WTC11 (cell line): ENCODE data around the gene GNRHR.

Experiments used
- SMAD3 ChIP-seq: sonication (generic); formaldehyde crosslinking; IDR thresholded peaks from 2 replicates; pipeline ENCODE4 v1.8.0; 2022; ENCODE audit warnings: missing genetic modification reagents, mild to moderate bottlenecking, borderline replicate concordance
- TF ChIP-seq, protein P1 (sequence below): fragments of 200-600 bp; IDR thresholded peaks from 2 replicates; pipeline ENCODE4 v1.8.0; 2022; ENCODE audit warnings: antibody characterized with exemption
- TF ChIP-seq, protein P2 (sequence below): sonication (generic); formaldehyde crosslinking; IDR thresholded peaks from 2 replicates; pipeline ENCODE4 v1.8.1; 2022; ENCODE audit warnings: mild to moderate bottlenecking, missing genetic modification reagents, moderate library complexity, borderline replicate concordance
- TF ChIP-seq, protein P3 (sequence below): sonication (generic); formaldehyde crosslinking; IDR thresholded peaks from 2 replicates; pipeline ENCODE4 v1.8.1; 2022; ENCODE audit warnings: low read depth, missing genetic modification reagents, borderline replicate concordance

DNA sequence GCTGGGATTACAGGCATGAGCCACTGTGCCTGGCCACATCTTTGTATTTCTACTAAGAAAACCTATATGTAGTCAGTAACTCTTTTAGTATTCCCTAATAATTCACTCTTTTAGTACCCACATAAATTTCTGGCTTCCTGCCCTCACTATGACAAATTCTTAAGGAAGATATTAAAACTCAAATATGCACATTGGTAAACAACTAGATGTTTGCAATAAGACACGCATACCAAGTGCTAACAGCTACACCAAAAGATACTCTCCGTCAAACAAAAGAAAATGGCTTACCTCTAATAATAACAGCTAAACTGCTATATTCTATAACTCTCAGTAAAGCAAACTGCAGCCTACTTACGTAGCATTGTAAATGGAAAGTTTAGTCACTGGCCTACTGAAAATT is 59.5 kb downstream of the GNRHR start:
- TF ChIP-seq, protein P1, sequence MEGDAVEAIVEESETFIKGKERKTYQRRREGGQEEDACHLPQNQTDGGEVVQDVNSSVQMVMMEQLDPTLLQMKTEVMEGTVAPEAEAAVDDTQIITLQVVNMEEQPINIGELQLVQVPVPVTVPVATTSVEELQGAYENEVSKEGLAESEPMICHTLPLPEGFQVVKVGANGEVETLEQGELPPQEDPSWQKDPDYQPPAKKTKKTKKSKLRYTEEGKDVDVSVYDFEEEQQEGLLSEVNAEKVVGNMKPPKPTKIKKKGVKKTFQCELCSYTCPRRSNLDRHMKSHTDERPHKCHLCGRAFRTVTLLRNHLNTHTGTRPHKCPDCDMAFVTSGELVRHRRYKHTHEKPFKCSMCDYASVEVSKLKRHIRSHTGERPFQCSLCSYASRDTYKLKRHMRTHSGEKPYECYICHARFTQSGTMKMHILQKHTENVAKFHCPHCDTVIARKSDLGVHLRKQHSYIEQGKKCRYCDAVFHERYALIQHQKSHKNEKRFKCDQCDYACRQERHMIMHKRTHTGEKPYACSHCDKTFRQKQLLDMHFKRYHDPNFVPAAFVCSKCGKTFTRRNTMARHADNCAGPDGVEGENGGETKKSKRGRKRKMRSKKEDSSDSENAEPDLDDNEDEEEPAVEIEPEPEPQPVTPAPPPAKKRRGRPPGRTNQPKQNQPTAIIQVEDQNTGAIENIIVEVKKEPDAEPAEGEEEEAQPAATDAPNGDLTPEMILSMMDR: no peak
- TF ChIP-seq, protein P2, sequence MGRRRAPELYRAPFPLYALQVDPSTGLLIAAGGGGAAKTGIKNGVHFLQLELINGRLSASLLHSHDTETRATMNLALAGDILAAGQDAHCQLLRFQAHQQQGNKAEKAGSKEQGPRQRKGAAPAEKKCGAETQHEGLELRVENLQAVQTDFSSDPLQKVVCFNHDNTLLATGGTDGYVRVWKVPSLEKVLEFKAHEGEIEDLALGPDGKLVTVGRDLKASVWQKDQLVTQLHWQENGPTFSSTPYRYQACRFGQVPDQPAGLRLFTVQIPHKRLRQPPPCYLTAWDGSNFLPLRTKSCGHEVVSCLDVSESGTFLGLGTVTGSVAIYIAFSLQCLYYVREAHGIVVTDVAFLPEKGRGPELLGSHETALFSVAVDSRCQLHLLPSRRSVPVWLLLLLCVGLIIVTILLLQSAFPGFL (CRISPR knock-in tag): no peak
- TF ChIP-seq, protein P3, sequence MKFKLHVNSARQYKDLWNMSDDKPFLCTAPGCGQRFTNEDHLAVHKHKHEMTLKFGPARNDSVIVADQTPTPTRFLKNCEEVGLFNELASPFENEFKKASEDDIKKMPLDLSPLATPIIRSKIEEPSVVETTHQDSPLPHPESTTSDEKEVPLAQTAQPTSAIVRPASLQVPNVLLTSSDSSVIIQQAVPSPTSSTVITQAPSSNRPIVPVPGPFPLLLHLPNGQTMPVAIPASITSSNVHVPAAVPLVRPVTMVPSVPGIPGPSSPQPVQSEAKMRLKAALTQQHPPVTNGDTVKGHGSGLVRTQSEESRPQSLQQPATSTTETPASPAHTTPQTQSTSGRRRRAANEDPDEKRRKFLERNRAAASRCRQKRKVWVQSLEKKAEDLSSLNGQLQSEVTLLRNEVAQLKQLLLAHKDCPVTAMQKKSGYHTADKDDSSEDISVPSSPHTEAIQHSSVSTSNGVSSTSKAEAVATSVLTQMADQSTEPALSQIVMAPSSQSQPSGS: no peak
- no peak for TF ChIP-seq SMAD3 (CRISPR knock-in tag)
